Keratinocyte (primary cell): ENCODE data around the gene AP1S3. TPM values are rescaled to one million over a fixed set of nuclear protein-coding genes. Genes with fewer than 3 reads are reported as not detected.

ENCODE experiments used
- DNase-seq: peaks from one replicate; pipeline ENCODE4 v3.0.0-alpha.2; 2011; ENCODE audit warnings: low read depth, missing footprints, low spot score
- FAIRE-seq: peaks from 2 replicates; lab custom pipeline; 2011; peaks lifted over from hg19 to GRCh38; lab: Jason Lieb, UNC
- H2AFZ ChIP-seq: 2 replicates; pipeline ENCODE4 v1.6.0; 2012; ENCODE audit warnings: low read length, control low read depth, inconsistent platforms; ENCODE audit not compliant: control insufficient read depth
- H3K27ac ChIP-seq: 2 replicates; pipeline ENCODE4 v1.5.1; 2011; ENCODE audit warnings: low read length; ENCODE audit not compliant: control insufficient read depth, insufficient read depth
- H3K27me3 ChIP-seq: 3 replicates; pipeline ENCODE4 v1.6.0; 2011; ENCODE audit warnings: low read length; ENCODE audit not compliant: control insufficient read depth, insufficient read depth; ENCODE audit errors: extremely low read depth
- H3K36me3 ChIP-seq, 2 experiments: 2 replicates in 1 of 2; 3 replicates in 1 of 2; pipeline ENCODE4 v1.5.1; 2011; ENCODE audit warnings: low read length in 2 of 2, mild to moderate bottlenecking in 1 of 2; ENCODE audit not compliant: control insufficient read depth in 2 of 2, insufficient read depth in 2 of 2; ENCODE audit errors: extremely low read depth in 1 of 2
- H3K4me1 ChIP-seq: 3 replicates; pipeline ENCODE4 v1.5.1; 2011; ENCODE audit warnings: low read length; ENCODE audit not compliant: control insufficient read depth, insufficient read depth; ENCODE audit errors: extremely low read depth
- H3K4me2 ChIP-seq: 3 replicates; pipeline ENCODE4 v1.6.0; 2011; ENCODE audit warnings: low read depth, low read length; ENCODE audit not compliant: control insufficient read depth, insufficient read depth; ENCODE audit errors: extremely low read depth
- H3K4me3 ChIP-seq, 3 experiments: fragments of 200-600 bp in 1 of 3; sonication (generic) in 1 of 3; 2 replicates in 2 of 3; 3 replicates in 1 of 3; pipeline ENCODE4 v1.5.1; 2011 to 2016; ENCODE audit warnings: low read length in 3 of 3, mild to moderate bottlenecking in 3 of 3, control low read depth in 2 of 3, inconsistent platforms in 1 of 3, low read depth in 1 of 3, mixed read lengths in 1 of 3, mixed run types in 1 of 3, moderate library complexity in 1 of 3; ENCODE audit not compliant: control insufficient read depth in 2 of 3, insufficient read depth in 2 of 3; ENCODE audit errors: extremely low read depth in 1 of 3
- H3K79me2 ChIP-seq: 2 replicates; pipeline ENCODE4 v1.6.0; 2012; ENCODE audit warnings: low read length; ENCODE audit not compliant: control insufficient read depth, insufficient read depth
- H3K9ac ChIP-seq: 3 replicates; pipeline ENCODE4 v1.6.0; 2011; ENCODE audit warnings: low read length; ENCODE audit not compliant: control insufficient read depth, insufficient read depth; ENCODE audit errors: extremely low read depth
- H3K9me1 ChIP-seq: 3 replicates; pipeline ENCODE4 v1.6.0; 2011; ENCODE audit warnings: low read length; ENCODE audit not compliant: control insufficient read depth, insufficient read depth; ENCODE audit errors: extremely low read depth
- H3K9me3 ChIP-seq: 2 replicates; pipeline ENCODE4 v1.5.1; 2012; ENCODE audit warnings: low read depth, low read length; ENCODE audit not compliant: control insufficient read depth
- H4K20me1 ChIP-seq: 3 replicates; pipeline ENCODE4 v1.6.0; 2011; ENCODE audit warnings: low read length; ENCODE audit not compliant: control insufficient read depth, insufficient read depth; ENCODE audit errors: extremely low read depth
- EZH2 ChIP-seq: IDR thresholded peaks from one replicate; pipeline ENCODE4 v1.6.1; 2012; ENCODE audit warnings: inconsistent platforms, mild to moderate bottlenecking, low read length, moderate library complexity
- dilution Hi-C: fragments of 300-500 bp; cut with MboI; formaldehyde crosslinking; loops from one replicate; pipeline ENCODE4 v1.7.0; 2020; ENCODE audit warnings: low sequenced_read_pairs; ENCODE audit not compliant: extremely low pct_ligation_motif_present
- polyA plus RNA-seq, 5 experiments: library from polyadenylated mRNA; depleted of rRNA in 3 of 5; stranded (reverse) in 3 of 5; stranded (forward) in 1 of 5; unstranded in 1 of 5; fragments of >200 nt; gene quantifications; 1 replicate in 1 of 5; 2 replicates in 3 of 5; 3 replicates in 1 of 5; pipeline versions ENCODE4 v1.2.1 to v1.2.3, GENCODE V29; 2011 to 2012; ENCODE audit warnings: missing spikeins in 2 of 5, low read depth in 1 of 5, low replicate concordance in 1 of 5
- TF ChIP-seq, protein P1 (sequence below), 3 experiments: IDR thresholded peaks in 1 of 3; conservative IDR thresholded peaks in 1 of 3; optimal IDR thresholded peaks in 1 of 3; 2 replicates in 2 of 3; 3 replicates in 1 of 3; pipeline versions ENCODE3 to v1.5.1; 2011; ENCODE audit warnings: low read length in 3 of 3, mild to moderate bottlenecking in 3 of 3, moderate library complexity in 2 of 3, control low read depth in 1 of 3, inconsistent platforms in 1 of 3; ENCODE audit not compliant: insufficient read depth in 2 of 3; ENCODE audit errors: extremely low read depth in 1 of 3

AP1S3 gene
- polyA plus RNA-seq, 1 donor (not counting 4 experiments of a cell fraction or from before 2014, with no cell fraction given) = 33.7 TPM

DNA sequence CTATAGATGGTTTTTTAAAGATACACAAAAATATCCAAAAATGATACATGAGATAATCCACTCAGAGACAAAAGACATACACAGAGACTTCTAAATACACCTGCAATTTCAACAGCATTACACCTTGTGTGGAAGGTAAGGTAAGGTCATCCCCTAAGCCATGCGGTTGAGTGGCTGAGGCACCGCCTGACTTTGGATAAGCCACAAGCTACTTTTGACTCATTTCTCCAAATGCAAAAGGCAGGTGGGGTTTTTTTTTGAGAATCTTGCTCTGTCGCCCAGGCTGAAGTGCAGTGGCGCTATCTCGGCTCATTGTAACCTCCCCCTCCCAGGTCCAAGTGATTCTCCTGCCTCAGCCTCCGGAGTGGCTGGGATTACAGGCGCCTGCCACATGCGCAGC lies 13.1 kb downstream of the AP1S3 start:
- H3K27ac ChIP-seq = no peak overlapping the region
- no peak overlapping the region for H3K9ac ChIP-seq
- no peaks in the 10 kb centered on the region for H3K27me3 ChIP-seq
- no peaks in the 10 kb centered on the region for H3K4me1 ChIP-seq
- peaks cover 0 to 2% of the 10 kb centered on the region in 2 experiments for H3K36me3 ChIP-seq
- H3K9me1 ChIP-seq = no peaks in the 10 kb centered on the region
- no peak overlapping the region for H3K4me3 ChIP-seq
- TF ChIP-seq, protein P1, sequence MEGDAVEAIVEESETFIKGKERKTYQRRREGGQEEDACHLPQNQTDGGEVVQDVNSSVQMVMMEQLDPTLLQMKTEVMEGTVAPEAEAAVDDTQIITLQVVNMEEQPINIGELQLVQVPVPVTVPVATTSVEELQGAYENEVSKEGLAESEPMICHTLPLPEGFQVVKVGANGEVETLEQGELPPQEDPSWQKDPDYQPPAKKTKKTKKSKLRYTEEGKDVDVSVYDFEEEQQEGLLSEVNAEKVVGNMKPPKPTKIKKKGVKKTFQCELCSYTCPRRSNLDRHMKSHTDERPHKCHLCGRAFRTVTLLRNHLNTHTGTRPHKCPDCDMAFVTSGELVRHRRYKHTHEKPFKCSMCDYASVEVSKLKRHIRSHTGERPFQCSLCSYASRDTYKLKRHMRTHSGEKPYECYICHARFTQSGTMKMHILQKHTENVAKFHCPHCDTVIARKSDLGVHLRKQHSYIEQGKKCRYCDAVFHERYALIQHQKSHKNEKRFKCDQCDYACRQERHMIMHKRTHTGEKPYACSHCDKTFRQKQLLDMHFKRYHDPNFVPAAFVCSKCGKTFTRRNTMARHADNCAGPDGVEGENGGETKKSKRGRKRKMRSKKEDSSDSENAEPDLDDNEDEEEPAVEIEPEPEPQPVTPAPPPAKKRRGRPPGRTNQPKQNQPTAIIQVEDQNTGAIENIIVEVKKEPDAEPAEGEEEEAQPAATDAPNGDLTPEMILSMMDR (optimal IDR thresholded peaks at IDR 0.05 in 1 of 3, IDR thresholded peaks at IDR 0.05 in 1 of 3, conservative IDR thresholded peaks at IDR 0.05 in 1 of 3; ENCODE audit: extremely low read depth in 1 of 3, insufficient read depth in 2 of 3, low read length in 3 of 3) = no peak
- TF ChIP-seq EZH2 = no peak
- H3K9me3 ChIP-seq = no peaks in the 10 kb centered on the region
- no peaks in the 10 kb centered on the region for H4K20me1 ChIP-seq
- DNase-seq (no peak), FAIRE-seq (no peak)
- dilution Hi-C loops = no loop called here
- no peak overlapping the region for H3K4me2 ChIP-seq
- H3K79me2 ChIP-seq = peaks cover 37% of the 10 kb centered on the region
- no peak overlapping the region for H2AFZ ChIP-seq

DNA sequence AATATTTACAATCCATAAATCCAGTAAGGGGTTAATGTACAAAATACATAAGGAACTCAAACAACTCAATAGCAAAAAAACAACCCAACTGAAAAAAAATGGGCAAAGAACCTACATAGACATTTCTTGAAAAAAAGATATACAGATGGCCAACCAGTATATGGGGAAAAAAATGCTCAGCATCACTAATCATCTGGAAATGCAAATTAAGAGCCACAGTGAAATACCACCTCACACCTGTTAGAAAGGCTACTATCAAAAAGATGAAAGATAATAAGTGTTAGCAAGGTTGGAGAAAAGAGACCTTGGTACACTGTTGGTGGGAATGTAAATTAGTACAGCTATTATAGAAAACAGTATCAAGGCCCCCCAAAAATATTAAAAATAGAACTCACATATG lies 14.6 kb downstream of the AP1S3 start:
- dilution Hi-C loops = no loop called here
- H3K9ac ChIP-seq = no peak overlapping the region
- H3K4me3 ChIP-seq = no peak overlapping the region
- peaks cover 6% of the 10 kb centered on the region for H3K4me1 ChIP-seq
- H3K9me3 ChIP-seq = no peaks in the 10 kb centered on the region
- peaks cover 0 to 2% of the 10 kb centered on the region in 2 experiments for H3K36me3 ChIP-seq
- no peaks in the 10 kb centered on the region for H3K9me1 ChIP-seq
- no peak for DNase-seq
- no peak overlapping the region for H3K4me2 ChIP-seq
- H3K27me3 ChIP-seq = no peaks in the 10 kb centered on the region
- no peak for FAIRE-seq
- no peak for TF ChIP-seq EZH2
- TF ChIP-seq, protein P1 (optimal IDR thresholded peaks at IDR 0.05 in 1 of 3, IDR thresholded peaks at IDR 0.05 in 1 of 3, conservative IDR thresholded peaks at IDR 0.05 in 1 of 3; ENCODE audit: extremely low read depth in 1 of 3, insufficient read depth in 2 of 3, low read length in 3 of 3) = no peak
- H3K79me2 ChIP-seq = peaks cover 30% of the 10 kb centered on the region
- H2AFZ ChIP-seq = no peak overlapping the region
- H3K27ac ChIP-seq = no peak overlapping the region
- H4K20me1 ChIP-seq = no peaks in the 10 kb centered on the region
